Measurements from ENCODE around the gene KSR2. TPM values are rescaled to one million over a fixed set of nuclear protein-coding genes. Genes with fewer than 3 reads are reported as not detected.

Gene KSR2
- total and polyA plus RNA-seq, 4 experiments from 2014 or later = 0.03 to 0.09 (median 0.06) TPM; not detected in 1

DNA sequence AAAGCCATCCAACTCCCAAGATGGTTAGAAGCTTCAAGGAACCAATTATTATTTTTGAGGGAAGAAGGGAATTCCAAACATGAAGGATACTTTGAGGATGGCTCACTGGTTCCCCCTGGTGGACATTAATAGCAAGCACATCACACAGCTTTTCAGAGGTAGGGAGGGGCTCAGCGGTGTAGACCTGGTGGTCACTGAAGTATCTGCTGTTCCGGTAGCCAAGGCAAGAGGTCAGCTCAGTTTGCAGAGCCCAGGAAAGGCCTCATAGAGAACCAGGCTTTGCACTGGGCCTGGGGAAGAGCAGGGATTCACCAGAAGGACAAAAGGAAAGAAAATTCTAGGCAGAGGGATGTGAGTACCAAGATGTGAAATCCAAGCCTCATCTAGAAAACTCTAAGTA is 118.7 kb downstream of the KSR2 start:
- no peak overlapping the region for H3K4me3 Mint-ChIP-seq
- Histone ChIP-seq H3K4me1 (ENCODE audit: insufficient read depth, low read length) (no peaks in the 10 kb centered on the region), H3K4me3 (ENCODE audit: low read length in 2 of 2) (no peak overlapping the region), H3K27ac (ENCODE audit: low read depth, low read length) (no peak overlapping the region), H3K36me3 (ENCODE audit: insufficient read depth, low read length) (no peaks in the 10 kb centered on the region), H3K9me3 (ENCODE audit: control insufficient read depth in 1 of 2, low read length in 2 of 2) (no peaks in the 10 kb centered on the region), H3K27me3 (ENCODE audit: insufficient read depth, low read length) (no peaks in the 10 kb centered on the region)
- H3K27me3 Mint-ChIP-seq = peaks cover 10 to 11% of the 10 kb centered on the region in 2 donors
- no peaks in the 10 kb centered on the region for H3K36me3 Mint-ChIP-seq
- peaks cover 0 to 16% (median 7%) of the 10 kb centered on the region in 8 donors for H3K9me3 Mint-ChIP-seq
- no peak overlapping the region for H3K27ac Mint-ChIP-seq
- DNase-seq = no peak
- CTCF ChIA-PET (ENCODE audit: partially characterized antibody) = interaction anchor here (0.7 to 7.1 kb wide), 16 partner anchors 8 to 637 kb away, joined by 3 to 44 read pairs (median 4); no protein-coding TSS in a partner anchor
- intact Hi-C loops (cut with micrococcal nuclease) = no loop called here
- POLR2A ChIA-PET (ENCODE audit: partially characterized antibody) = no interaction called here
- H3K4me1 Mint-ChIP-seq = no peaks in the 10 kb centered on the region

DNA sequence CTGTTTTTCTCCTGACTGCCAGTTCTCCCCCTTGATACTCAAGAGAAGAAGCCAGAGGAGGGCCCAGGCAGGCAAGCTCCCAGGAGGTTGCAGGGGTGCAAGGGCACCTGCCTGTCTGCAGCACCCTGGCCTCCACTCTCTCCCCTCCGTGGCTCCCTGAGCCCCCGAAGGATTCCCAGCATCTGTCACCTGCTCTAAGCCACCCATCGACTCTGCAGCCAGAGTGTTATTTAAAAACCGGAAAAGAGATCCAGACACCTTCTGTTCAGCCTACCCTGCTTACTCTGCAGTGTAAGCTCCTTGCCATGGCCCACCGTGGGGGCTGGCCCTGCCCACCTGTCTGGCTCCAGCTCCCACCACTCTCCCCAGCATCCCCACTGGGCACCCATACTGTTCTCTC is 121.4 kb downstream of the KSR2 start:
- H3K36me3 Mint-ChIP-seq = no peaks in the 10 kb centered on the region

DNA sequence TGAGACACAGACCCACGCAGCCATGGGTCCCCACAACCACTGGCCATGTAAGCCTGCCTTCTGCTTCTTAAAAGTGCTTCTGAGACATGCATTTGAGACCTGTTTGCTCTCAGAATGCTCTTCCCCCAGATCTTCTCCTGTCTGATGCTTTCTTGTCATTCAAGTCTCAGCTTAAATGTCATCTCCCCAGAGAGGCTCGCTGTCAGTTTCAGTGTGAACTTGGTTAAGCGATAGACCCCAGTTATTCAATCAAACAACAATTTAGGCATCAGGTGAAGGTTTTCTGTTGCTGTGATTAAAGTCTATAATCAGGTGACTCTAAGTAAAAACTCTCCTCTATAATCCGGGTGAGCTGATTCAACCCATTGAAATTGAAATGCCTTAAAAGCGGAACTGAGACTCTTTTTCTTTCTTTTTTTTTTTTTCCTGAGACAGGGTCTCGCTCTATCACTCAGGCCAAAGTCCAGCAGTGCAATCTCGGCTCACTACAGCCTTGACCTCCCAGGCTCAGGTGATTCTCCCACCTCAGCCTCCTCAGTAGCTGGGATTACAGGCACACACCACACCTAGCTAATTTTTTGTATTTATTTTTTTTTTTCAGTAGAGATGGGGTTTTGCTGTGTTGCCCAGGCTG is 123.4 kb downstream of the KSR2 start:
- Mint-ChIP-seq H3K27ac (no peak overlapping the region), H3K27me3 (peaks cover 12 to 21% of the 10 kb centered on the region in 2 donors), H3K36me3 (no peaks in the 10 kb centered on the region), H3K4me1 (no peaks in the 10 kb centered on the region), H3K9me3 (peaks cover 0 to 18% (median 4%) of the 10 kb centered on the region in 8 donors), H3K4me3 (no peak overlapping the region)
- Histone ChIP-seq H3K4me1 (ENCODE audit: insufficient read depth, low read length) (no peaks in the 10 kb centered on the region), H3K27ac (ENCODE audit: low read depth, low read length) (no peak overlapping the region), H3K27me3 (ENCODE audit: insufficient read depth, low read length) (no peaks in the 10 kb centered on the region), H3K36me3 (ENCODE audit: insufficient read depth, low read length) (no peaks in the 10 kb centered on the region), H3K9me3 (ENCODE audit: control insufficient read depth in 1 of 2, low read length in 2 of 2) (no peaks in the 10 kb centered on the region), H3K4me3 (ENCODE audit: low read length in 2 of 2) (no peak overlapping the region)
- ChIA-PET CTCF (ENCODE audit: partially characterized antibody) (interaction anchor here (0.8 to 2.4 kb wide), 2 partner anchors 8 to 12 kb away, joined by 3 to 13 read pairs; no protein-coding TSS in a partner anchor), POLR2A (ENCODE audit: partially characterized antibody) (interaction anchor here (0.7 kb wide), 1 partner anchor 973 kb away, joined by 3 read pairs; no protein-coding TSS in a partner anchor)
- DNase-seq = no peak
- intact Hi-C loops (cut with micrococcal nuclease) = no loop called here

More for the DNA sequence above, 121.4 kb downstream of the KSR2 start:
- CTCF ChIA-PET (ENCODE audit: partially characterized antibody) = interaction anchor here (4.5 to 7.1 kb wide), 2 partner anchors 10 kb away, joined by 37 to 44 read pairs; no protein-coding TSS in a partner anchor
- Histone ChIP-seq H3K27me3 (ENCODE audit: insufficient read depth, low read length) (no peaks in the 10 kb centered on the region), H3K27ac (ENCODE audit: low read depth, low read length) (no peak overlapping the region), H3K4me3 (ENCODE audit: low read length in 2 of 2) (no peak overlapping the region), H3K36me3 (ENCODE audit: insufficient read depth, low read length) (no peaks in the 10 kb centered on the region), H3K9me3 (ENCODE audit: control insufficient read depth in 1 of 2, low read length in 2 of 2) (no peaks in the 10 kb centered on the region), H3K4me1 (ENCODE audit: insufficient read depth, low read length) (no peaks in the 10 kb centered on the region)
- no peak for DNase-seq
- POLR2A ChIA-PET (ENCODE audit: partially characterized antibody) = no interaction called here
- H3K9me3 Mint-ChIP-seq = peaks cover 0 to 18% (median 5%) of the 10 kb centered on the region in 8 donors
- H3K27me3 Mint-ChIP-seq = peaks cover 12 to 18% of the 10 kb centered on the region in 2 donors
- intact Hi-C loops (cut with micrococcal nuclease) = no loop called here
- H3K27ac Mint-ChIP-seq = no peak overlapping the region
- no peak overlapping the region for H3K4me3 Mint-ChIP-seq
- no peaks in the 10 kb centered on the region for H3K4me1 Mint-ChIP-seq

- H3K4me3 ChIP-seq (ENCODE audit: low read length in 2 of 2) = no peak overlapping the region
- H3K27ac ChIP-seq (ENCODE audit: low read depth, low read length) = no peak overlapping the region
- CTCF ChIA-PET (ENCODE audit: partially characterized antibody) = interaction anchor here (2.4 kb wide), 1 partner anchor 13 kb away, joined by 13 read pairs; no protein-coding TSS in a partner anchor
- no peaks in the 10 kb centered on the region for H3K27me3 ChIP-seq (ENCODE audit: insufficient read depth, low read length)
- H3K36me3 ChIP-seq (ENCODE audit: insufficient read depth, low read length) = no peaks in the 10 kb centered on the region
- H3K4me1 ChIP-seq (ENCODE audit: insufficient read depth, low read length) = no peaks in the 10 kb centered on the region
- intact Hi-C loops (cut with micrococcal nuclease) = no loop called here
- H3K9me3 Mint-ChIP-seq = peaks cover 0 to 18% (median 4%) of the 10 kb centered on the region in 8 donors
- no peak for DNase-seq
- no peaks in the 10 kb centered on the region for H3K36me3 Mint-ChIP-seq
- POLR2A ChIA-PET (ENCODE audit: partially characterized antibody) = no interaction called here
- no peak overlapping the region for H3K27ac Mint-ChIP-seq
- no peaks in the 10 kb centered on the region for H3K9me3 ChIP-seq (ENCODE audit: control insufficient read depth in 1 of 2, low read length in 2 of 2)
- H3K4me1 Mint-ChIP-seq = no peaks in the 10 kb centered on the region
- H3K27me3 Mint-ChIP-seq = peaks cover 15 to 21% of the 10 kb centered on the region in 2 donors
- no peak overlapping the region for H3K4me3 Mint-ChIP-seq
Observed at GRCh38 chr12:117844114-117844830, 124.5 kb downstream of the KSR2 start.

DNA sequence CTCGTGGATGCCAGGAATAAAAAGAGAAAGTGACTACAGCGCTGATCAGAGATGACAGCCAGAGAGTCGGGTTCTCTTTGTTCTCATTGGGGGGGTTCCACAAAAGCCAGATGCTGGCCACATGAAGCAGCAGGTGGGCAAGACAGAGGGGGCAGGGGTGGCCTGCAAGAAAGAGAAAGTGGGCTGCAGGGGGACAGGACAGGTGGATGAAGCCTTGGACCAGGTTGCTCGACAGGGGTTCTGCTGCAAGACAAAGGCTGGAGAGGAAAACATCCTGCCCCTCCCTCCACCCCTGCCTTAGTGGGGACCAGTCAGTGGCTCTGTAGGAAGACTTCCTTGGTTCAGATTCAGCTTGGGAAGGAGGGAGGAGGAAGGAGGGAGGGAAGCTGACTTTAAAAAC is 126.2 kb downstream of the KSR2 start:
- no peak for DNase-seq

GRCh38 chr12:117842220-117842619 is 126.6 kb downstream of the KSR2 start:
- no peak for DNase-seq
- intact Hi-C loops (cut with micrococcal nuclease) = no loop called here
- no peaks in the 10 kb centered on the region for H3K36me3 Mint-ChIP-seq
- Histone ChIP-seq H3K9me3 (ENCODE audit: control insufficient read depth in 1 of 2, low read length in 2 of 2) (no peaks in the 10 kb centered on the region), H3K27me3 (ENCODE audit: insufficient read depth, low read length) (no peaks in the 10 kb centered on the region), H3K4me3 (ENCODE audit: low read length in 2 of 2) (no peak overlapping the region), H3K4me1 (ENCODE audit: insufficient read depth, low read length) (no peaks in the 10 kb centered on the region), H3K27ac (ENCODE audit: low read depth, low read length) (no peak overlapping the region), H3K36me3 (ENCODE audit: insufficient read depth, low read length) (no peaks in the 10 kb centered on the region)
- H3K27ac Mint-ChIP-seq = no peak overlapping the region
- peaks cover 1 to 3% (median 3%) of the 10 kb centered on the region in 4 donors for H3K4me1 Mint-ChIP-seq
- ChIA-PET POLR2A (ENCODE audit: partially characterized antibody) (no interaction called here), CTCF (ENCODE audit: partially characterized antibody) (interaction anchor here (1.0 kb wide), 1 partner anchor 16 kb away, joined by 3 read pairs; no protein-coding TSS in a partner anchor)
- H3K9me3 Mint-ChIP-seq = peaks cover 0 to 18% (median 4%) of the 10 kb centered on the region in 8 donors
- H3K27me3 Mint-ChIP-seq = peaks cover 9 to 18% of the 10 kb centered on the region in 2 donors
- H3K4me3 Mint-ChIP-seq = no peak overlapping the region

More for the DNA sequence above, 126.2 kb downstream of the KSR2 start:
- Mint-ChIP-seq H3K9me3 (peaks cover 0 to 18% (median 4%) of the 10 kb centered on the region in 8 donors), H3K27ac (no peak overlapping the region), H3K36me3 (no peaks in the 10 kb centered on the region), H3K4me1 (no peaks in the 10 kb centered on the region), H3K4me3 (no peak overlapping the region), H3K27me3 (peaks cover 7 to 16% of the 10 kb centered on the region in 2 donors)
- intact Hi-C loops (cut with micrococcal nuclease) = no loop called here
- H3K4me1 ChIP-seq (ENCODE audit: insufficient read depth, low read length) = no peaks in the 10 kb centered on the region
- H3K36me3 ChIP-seq (ENCODE audit: insufficient read depth, low read length) = no peaks in the 10 kb centered on the region
- H3K4me3 ChIP-seq (ENCODE audit: low read length in 2 of 2) = no peak overlapping the region
- POLR2A ChIA-PET (ENCODE audit: partially characterized antibody) = no interaction called here
- no peaks in the 10 kb centered on the region for H3K9me3 ChIP-seq (ENCODE audit: control insufficient read depth in 1 of 2, low read length in 2 of 2)
- CTCF ChIA-PET (ENCODE audit: partially characterized antibody) = interaction anchor here (1.0 kb wide), 1 partner anchor 16 kb away, joined by 3 read pairs; no protein-coding TSS in a partner anchor
- H3K27ac ChIP-seq (ENCODE audit: low read depth, low read length) = no peak overlapping the region
- no peaks in the 10 kb centered on the region for H3K27me3 ChIP-seq (ENCODE audit: insufficient read depth, low read length)

- Mint-ChIP-seq H3K4me3 (no peak overlapping the region), H3K9me3 (peaks cover 0 to 3% (median 0%) of the 10 kb centered on the region in 8 donors), H3K27me3 (peaks cover 6 to 8% of the 10 kb centered on the region in 2 donors), H3K27ac (no peak overlapping the region), H3K36me3 (no peaks in the 10 kb centered on the region), H3K4me1 (peaks cover 3 to 11% (median 6%) of the 10 kb centered on the region in 4 donors)
- Histone ChIP-seq H3K27ac (ENCODE audit: low read depth, low read length) (no peak overlapping the region), H3K36me3 (ENCODE audit: insufficient read depth, low read length) (no peaks in the 10 kb centered on the region), H3K4me1 (ENCODE audit: insufficient read depth, low read length) (no peaks in the 10 kb centered on the region), H3K4me3 (ENCODE audit: low read length in 2 of 2) (no peak overlapping the region), H3K27me3 (ENCODE audit: insufficient read depth, low read length) (no peaks in the 10 kb centered on the region), H3K9me3 (ENCODE audit: control insufficient read depth in 1 of 2, low read length in 2 of 2) (no peaks in the 10 kb centered on the region)
- ChIA-PET POLR2A (ENCODE audit: partially characterized antibody) (interaction anchor here (0.6 kb wide), 1 partner anchor 70 kb away, joined by 3 read pairs; no protein-coding TSS in a partner anchor), CTCF (ENCODE audit: partially characterized antibody) (interaction anchor here (1.1 to 3.3 kb wide), 16 partner anchors 9 to 1134 kb away, joined by 3 to 44 read pairs (median 6); no protein-coding TSS in a partner anchor)
- intact Hi-C loops (cut with micrococcal nuclease) = loop anchor here (5.0 to 10.0 kb wide), 2 partner anchors 470 to 1133 kb away; no protein-coding TSS in a partner anchor
- DNase-seq = no peak
Observed at GRCh38 chr12:117837737-117838050, 131.1 kb downstream of the KSR2 start.

Data from CD4-positive, alpha-beta memory T cell (primary cell).